HG02759 (cell line): ENCODE data around the gene MTMR10.

Source experiments
- ATAC-seq: cut with Tn5 transposase; IDR thresholded peaks from one replicate; pipeline ENCODE4 v1.9.1; 2021; ENCODE audit warnings: mild to moderate bottlenecking, moderate library complexity; ENCODE audit not compliant: unreplicated experiment

Gene MTMR10

DNA sequence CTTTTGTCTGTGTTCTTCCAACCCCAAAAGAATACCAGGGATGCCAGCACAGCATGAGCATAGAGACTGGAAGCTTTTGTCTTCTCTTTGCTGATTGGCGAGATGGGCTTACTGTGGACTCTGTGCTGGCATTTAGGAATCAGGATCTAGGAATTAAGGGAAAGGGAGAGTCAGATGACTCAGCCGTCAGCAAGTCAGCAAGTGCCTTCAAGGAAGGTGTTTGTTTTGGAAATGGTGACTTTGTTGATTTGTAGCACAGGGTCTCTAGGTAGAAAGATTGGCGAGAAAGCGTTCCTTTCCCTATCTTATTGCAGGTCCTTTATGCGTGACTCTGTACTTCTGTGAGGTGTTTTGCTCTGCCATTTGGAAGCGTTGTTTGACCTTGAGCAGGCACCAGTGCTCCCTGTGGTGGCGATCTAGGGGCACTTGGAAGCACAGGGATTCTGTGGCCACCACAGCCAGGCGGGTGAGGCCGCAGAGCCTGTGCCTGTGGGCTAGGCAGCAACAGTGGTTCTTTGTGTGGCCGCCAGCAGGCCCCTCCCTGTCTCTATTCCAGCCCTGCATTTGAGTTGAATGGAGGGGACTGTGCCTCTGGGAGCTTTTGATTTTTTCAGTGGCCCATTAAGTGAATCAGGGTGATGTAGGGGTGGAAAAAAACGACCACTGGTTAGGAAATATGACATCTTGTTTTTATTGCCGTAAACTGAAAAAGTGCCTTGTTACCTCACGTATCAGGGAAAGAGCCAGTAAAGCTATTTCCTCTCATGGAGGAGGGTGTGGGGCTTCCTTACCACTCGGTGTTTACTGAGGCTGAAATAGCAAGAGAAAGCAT lies 68.7 kb downstream of the MTMR10 start:
- no peak for ATAC-seq

DNA sequence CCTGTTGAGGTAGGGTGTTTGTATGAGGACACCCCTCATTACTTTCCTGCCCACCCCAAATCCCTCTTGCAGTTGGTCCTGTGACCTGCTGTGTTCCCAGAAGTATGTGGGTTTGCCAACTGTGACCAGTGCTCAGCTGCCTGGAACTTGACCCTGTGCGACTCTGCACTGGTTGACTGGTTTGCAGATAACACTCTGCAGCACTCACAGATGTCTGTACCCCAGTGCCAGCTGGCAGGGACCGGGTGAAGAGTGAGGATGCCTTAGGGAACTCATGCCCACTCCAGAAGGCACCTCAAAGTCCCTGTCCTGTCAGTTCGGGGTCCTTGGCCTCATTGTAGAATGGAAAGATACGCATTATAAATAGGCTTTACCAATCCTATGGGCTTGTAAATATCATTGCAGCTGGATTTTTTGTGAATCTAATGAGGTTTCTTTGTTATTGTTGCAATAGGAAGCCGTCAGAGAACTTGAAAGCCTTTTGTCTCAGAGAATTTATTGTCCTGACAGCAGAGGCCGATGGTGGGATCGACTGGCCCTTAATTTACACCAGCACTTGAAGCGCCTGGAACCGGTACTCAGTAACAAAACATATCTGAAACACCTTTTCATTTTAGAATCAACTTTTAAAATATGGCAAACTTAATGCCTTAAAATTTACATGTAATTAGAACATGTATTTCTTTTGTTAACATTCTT lies 69.5 kb downstream of the MTMR10 start:
- ATAC-seq: no peak

DNA sequence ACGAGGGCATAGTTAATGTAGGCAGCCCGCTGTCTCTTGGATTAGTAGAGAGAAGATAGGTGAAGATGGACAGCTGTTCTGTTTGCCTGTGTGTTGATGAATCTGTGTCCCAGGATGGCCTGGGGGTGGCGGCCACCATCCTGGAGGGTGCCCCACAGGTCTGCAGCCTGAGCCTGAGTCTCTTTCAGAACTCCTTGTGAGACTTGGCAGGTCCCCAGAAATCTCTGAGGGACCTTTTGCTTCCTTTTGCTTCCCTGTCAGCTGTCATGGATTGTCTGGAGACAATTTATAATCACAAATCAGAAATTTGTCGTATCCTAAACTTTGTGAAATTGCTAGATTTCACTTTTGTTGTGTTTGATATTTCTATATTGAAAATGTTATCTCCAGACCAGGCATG lies 70.3 kb downstream of the MTMR10 start:
- ATAC-seq: no peak

DNA sequence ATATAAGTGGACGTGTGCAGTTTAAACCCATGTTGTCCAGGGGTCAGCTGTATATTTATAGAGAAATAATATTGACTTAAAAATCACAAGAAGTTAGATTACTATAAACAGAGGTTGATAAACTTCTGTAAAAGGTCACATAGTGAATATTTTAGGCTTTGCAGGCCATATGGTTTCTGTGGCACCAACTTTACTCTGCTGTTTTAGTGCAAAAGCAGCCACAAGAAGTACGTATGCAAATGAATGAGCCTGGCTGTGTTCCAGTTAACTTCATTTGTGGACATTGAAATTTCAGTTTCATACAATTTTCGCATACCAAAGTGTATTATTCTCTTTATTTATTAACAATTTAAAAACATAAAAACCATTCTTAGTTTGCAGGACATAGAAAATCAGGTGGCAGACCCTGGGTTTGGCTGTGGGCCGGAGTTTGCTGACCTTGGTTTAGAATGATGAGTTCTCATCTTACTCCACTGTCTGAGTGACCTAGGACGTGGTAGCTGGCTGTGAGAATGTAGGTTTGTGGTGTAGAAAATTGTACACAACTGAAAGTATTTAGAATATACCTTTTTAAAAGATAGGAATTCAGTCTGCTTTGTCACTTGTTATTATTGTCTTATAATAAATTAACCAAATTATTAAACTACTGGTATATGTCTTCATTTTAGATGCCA lies 71.4 kb downstream of the MTMR10 start:
- ATAC-seq: no peak

DNA sequence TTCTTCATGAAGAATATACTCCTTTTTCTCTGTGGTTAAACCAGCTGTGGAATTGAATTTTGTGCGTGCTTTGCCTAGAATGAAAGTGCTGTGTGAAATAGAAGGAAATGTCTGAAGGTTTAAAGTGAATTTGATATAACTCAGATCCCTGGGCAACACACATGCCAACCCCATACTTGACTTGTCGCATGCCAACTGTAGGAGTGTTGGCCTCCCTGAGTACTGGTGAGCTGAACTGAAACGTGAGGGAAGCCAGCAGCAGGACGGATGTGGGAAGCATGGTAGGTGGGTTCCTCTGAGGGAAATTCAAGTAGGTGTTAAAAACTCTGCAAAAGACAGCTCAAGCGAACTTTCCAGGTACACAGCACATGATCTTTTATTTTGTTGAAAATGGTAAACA lies 73.1 kb downstream of the MTMR10 start:
- no peak for ATAC-seq

DNA sequence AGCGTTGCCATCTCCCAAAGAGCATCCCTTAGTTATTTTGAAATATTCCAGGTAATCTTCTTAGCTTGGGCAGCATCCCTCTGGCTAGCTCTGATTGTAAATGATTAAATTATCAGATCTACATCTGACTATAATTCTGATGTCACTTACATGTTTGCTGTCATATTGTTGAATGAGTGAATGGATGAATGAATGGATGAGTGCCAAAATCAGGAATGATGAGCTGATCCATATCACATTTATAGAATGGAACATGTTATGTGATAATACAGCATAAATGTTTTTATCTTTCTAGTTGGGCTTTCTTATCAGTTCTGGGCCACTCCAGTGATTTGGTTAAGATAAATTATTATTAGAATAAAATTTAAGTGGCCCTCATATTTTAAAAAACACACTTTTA lies 73.8 kb downstream of the MTMR10 start:
- ATAC-seq: no peak

DNA sequence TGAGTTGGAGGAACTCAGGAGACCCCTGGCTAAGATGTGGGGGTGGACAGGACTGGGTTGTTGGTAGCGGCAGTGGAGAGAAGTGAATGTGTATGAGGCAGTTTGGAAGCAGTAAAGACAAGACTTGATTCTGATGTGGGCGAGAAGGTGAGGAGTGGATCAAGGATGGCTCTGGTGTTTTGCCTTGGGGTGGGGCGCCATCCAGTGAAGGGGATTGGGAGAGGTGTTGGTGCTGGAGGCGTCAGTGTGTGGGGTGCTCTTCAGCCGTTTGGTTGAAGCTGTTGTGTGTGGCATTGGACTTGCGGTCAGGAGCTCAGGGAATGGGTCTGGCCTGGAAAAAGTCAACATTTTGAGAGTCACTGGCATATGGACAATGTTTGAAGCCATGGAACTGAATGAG lies 74.4 kb downstream of the MTMR10 start:
- no peak for ATAC-seq

DNA sequence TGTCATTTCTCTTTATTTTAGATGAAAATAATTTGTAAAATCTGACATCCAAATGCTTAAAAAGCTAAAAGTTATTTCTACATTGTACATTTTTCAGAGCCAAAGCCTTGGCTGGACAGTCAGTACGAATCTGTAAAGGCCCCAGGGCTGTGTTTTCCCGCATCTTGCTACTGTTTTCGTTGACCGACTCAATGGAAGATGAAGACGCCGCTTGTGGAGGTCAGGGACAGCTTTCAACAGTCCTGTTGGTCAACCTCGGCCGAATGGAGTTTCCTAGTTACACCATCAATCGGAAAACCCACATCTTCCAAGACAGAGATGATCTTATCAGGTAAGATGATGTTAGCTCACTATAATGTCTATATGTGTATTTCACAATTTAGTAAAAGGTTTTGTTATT lies 77.7 kb downstream of the MTMR10 start:
- ATAC-seq: no peak

DNA sequence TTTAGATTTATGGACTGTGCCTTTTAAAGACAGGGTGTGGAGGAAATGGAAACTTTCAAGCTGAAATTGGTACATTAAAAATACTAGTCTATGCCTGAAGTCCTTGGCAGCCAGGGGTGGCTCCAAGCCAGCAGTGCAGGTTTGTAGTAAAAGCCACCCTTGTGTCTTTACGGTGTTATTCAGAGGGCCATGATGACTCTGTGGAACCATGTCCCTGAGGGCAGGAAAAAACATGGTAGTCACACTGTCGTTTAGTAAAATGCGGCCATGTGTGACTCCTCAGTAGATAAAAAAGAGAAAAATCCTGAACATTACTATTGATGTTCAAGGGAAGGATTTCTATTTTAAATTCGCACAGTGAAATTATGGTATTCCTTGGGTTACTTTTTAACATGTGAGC lies 85.1 kb downstream of the MTMR10 start:
- no peak for ATAC-seq

DNA sequence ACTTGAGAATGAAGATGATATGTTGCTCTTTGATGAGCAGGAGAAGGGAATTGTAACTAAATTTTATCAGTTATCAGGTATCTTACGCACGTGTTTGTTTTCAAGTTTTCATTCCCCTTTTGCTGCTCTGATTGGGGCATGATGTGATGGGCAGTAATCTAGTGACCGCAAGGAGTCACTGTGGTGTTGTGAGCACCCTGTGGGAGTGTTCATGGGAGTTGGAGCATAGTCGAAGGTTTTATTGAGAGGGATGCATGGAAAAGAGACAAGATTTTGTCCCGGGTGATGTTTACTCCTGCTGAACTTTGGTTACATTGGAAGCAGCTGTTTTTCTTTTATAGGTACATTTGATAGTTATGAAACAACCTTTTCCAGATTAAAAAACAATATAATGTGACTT lies 85.6 kb downstream of the MTMR10 start:
- no peak for ATAC-seq

DNA sequence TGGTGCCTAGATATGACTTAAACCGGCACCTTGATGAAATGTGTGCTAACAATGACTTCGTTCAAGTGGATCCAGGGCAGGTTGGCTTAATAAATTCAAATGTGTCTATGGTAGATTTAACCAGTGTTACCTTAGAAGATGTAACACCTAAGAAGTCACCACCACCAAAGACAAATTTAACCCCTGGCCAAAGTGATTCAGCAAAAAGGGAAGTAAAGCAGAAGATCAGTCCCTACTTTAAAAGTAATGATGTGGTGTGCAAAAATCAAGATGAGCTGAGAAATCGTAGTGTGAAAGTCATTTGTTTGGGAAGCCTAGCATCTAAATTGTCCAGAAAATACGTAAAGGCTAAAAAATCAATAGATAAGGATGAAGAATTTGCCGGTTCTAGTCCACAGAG lies 86.6 kb downstream of the MTMR10 start:
- ATAC-seq: no peak

DNA sequence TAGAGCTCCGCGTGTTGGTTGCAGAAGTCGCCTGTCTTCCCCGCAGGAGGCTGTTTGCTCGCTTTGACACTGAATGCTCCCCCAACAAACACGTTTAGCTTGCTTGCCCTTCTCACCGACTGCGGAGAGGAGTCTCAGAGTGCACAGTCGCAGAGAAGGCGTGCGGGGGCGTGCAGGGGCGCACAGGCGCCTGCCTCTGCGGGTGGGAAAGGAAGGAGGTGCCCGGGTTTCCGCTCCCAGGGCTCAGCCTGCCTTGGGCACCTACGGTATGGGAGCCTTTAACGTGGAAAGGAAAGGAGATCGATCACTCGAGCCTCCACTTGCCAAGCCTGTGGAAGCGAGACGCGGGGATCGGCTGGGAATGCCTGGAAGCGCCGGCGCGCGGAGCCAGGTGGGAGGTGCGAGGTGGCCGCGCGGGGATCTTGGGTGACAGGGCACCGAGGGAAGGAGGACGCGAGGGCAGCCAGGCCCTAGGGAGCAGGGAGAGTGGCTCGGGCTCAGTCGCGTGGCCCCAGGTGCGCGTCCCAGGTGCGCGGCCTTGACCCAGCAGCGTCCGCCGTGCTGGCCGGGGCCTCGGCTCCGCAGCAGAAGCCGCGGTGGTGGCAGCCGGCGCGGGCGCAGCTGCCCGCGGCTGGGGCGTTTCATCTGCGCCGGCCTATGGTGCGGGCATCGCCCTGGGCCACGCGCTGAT lies 87.8 kb downstream of the MTMR10 start, which contains the start of gene FAN1:
TSS of gene FAN1 (plus strand) at position 419 of the 691 bp plus-strand sequence. CDS start 749 bp downstream, outside the sequence.
- peak; percentile 87 for ATAC-seq

DNA sequence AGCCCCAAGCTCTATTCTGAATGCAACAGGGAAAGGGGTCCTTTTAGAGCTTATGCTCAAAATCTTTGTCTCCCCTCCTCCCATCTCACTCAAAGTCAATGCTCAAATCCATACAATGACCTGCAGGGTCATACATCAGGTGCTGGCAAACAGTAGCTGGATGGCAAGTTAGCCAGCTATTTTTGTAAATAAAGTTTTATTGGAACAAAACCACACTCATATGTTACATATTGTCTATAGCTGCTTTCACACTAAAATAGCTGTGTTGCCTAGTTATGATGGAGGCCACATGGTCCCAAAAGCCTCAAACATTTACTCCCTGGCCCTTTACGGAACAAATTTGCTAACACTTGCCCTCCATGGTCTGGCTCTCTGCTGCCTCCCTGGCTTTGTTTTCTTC lies 89.5 kb downstream of the MTMR10 start:
- ATAC-seq: no peak

DNA sequence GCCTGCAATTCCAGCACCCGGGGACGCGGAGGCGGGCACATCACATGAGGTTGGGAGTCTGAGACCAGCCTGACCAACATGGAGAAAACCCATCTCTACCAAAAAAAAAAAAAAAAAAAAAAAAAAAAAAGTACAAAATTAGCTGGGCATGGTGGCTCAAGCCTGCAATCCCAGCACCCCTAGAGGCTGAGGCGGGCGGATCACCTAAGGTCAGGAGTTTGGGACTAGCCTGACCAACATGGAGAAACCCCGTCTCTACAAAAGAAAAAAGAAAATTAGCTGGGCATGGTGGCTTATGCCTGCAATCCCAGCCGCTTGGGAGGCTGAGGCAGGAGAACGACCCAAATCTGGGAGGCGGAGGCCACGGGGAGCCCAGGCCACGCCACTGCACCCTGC lies 95.2 kb downstream of the MTMR10 start:
- no peak for ATAC-seq

DNA sequence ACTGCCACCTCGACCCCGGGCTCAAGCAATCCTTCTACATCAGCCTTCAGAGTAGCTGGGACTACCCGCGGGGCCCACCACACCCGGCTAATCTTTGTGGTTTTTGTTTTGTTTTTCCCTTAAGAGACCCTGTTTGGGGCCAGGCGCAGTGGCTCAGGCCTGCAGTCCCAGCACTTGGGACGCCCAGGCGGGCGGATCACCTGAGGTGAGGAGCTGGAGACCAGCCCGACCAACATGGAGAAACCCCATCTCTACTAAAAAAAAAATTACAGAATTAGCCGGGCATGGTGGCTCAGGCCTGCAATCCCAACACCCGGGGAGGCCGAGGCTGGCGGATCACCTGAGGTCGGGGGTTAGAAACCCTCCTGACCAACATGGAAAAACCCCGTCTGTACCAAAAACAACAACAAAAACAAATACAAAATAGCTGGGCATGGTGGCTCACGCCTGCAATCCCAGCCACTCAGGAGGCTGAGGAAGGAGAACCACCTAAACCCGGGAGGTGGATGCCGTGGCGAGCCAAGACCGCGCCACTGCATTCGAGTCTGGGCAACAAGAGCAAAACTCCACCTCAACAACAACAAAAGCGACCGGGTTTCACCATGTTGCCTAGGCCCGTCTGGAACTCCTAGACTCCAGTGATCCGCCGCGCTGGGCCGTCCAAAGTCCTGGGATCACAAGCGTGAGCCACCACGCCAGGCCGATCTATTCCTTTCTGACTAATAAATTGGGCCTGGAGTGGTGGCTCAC lies 95.8 kb downstream of the MTMR10 start:
- no peak for ATAC-seq

DNA sequence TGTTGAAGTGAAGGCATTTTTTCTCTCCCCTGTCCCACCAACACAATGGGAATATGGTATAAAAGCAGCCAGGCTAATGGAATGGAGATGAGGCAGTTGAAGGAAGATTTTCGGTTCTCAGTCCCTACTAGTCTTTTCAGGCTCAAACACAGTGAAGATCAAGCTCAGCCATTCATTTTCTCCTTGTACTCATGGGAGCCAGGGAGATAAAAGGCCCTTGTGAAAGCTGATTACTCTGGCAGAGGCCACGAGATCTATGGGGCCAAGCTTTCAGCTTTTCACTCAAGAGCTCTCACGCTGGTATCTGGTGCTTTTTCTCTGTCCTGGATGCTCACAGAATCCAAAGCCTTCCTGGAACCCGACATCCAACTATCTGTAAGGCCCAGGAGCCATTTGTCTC lies 102.2 kb downstream of the MTMR10 start:
- ATAC-seq: no peak
